SU-DHL-6 (cell line): ENCODE measurements around the gene ARFGEF3.

Experiments
- EZH2phosphoT487 ChIP-seq: fragments of 200-600 bp; sonication (generic), shearing (Covaris generic); conservative IDR thresholded peaks from 2 replicates; pipeline ENCODE4 v1.6.1; 2018; ENCODE audit warnings: mild to moderate bottlenecking, antibody characterized with exemption, low read length, moderate library complexity, mixed read lengths
- TF ChIP-seq, protein P1 (sequence below): fragments of 200-600 bp; sonication (generic); IDR thresholded peaks from one replicate; pipeline ENCODE4 v1.5.1; 2017; ENCODE audit warnings: antibody characterized with exemption, mild to moderate bottlenecking, low read length, moderate library complexity; ENCODE audit not compliant: insufficient read depth, poor library complexity, severe bottlenecking

DNA sequence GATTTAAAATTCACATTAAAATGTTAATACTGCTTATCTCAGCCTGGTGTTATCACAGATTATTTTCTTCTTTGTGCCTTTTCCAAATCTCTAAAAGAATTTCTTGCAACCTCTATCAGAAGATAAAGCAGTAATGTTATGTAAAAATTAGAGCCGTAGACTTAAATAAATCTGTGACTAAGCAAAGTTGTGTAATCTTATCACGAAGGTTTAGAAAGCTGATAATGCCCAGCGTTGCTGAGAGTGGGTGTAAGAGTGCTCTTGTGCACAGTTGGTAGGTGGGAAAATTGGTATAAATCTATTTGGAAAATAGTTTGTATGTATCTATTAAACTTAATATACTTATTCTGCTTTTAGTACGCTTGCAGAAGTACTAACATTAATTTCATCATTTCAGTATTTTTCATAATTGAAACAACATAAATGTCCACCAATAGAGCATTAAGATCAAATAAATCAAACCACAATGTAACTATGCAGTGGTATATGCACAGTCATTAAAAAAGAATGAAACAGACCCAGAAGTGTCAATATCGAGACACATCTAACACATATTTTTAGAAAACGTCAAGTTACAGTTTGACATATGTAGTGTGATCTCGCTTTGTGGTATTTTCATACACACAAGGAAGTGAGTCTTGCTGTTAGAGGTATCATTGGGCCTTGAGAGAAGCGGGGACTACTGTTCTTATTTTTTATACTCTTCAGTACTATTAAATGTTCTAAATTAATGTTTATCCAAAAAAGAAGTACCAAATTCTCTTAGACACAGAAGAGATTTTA lies 111.0 kb downstream of the ARFGEF3 start:
- TF ChIP-seq, protein P1, sequence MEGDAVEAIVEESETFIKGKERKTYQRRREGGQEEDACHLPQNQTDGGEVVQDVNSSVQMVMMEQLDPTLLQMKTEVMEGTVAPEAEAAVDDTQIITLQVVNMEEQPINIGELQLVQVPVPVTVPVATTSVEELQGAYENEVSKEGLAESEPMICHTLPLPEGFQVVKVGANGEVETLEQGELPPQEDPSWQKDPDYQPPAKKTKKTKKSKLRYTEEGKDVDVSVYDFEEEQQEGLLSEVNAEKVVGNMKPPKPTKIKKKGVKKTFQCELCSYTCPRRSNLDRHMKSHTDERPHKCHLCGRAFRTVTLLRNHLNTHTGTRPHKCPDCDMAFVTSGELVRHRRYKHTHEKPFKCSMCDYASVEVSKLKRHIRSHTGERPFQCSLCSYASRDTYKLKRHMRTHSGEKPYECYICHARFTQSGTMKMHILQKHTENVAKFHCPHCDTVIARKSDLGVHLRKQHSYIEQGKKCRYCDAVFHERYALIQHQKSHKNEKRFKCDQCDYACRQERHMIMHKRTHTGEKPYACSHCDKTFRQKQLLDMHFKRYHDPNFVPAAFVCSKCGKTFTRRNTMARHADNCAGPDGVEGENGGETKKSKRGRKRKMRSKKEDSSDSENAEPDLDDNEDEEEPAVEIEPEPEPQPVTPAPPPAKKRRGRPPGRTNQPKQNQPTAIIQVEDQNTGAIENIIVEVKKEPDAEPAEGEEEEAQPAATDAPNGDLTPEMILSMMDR: no peak
- no peak for TF ChIP-seq EZH2phosphoT487
